SK-N-DZ (cell line): ENCODE data around the gene HSD17B13.
"Not testable (repeated sequence)": the region's sequence is repeated elsewhere in the genome, so short reads cannot be mapped to it uniquely, and the experiment has no call there.

Experiments used
- DNase-seq: peaks from one replicate; pipeline ENCODE4 v3.0.0-alpha.2; 2015; ENCODE audit warnings: low spot score

HSD17B13 gene

GRCh38 chr4:87316961-87317360 lies 5.7 kb downstream of the HSD17B13 start:
- no peak for DNase-seq

- not testable (repeated sequence) for DNase-seq
Measured at GRCh38 chr4:87315000-87315399, 7.7 kb downstream of the HSD17B13 start.

- DNase-seq, result no peak
Measured at GRCh38 chr4:87313756-87314155, 8.9 kb downstream of the HSD17B13 start.

GRCh38 chr4:87311684-87312083 lies 11.0 kb downstream of the HSD17B13 start:
- DNase-seq, result no peak

GRCh38 chr4:87310691-87311335 lies 11.9 kb downstream of the HSD17B13 start:
- DNase-seq, result no peak

GRCh38 chr4:87309625-87310024 lies 13.1 kb downstream of the HSD17B13 start:
- no peak for DNase-seq

GRCh38 chr4:87306056-87306455 lies 16.6 kb downstream of the HSD17B13 start:
- DNase-seq, result no peak

- no peak for DNase-seq
Measured at GRCh38 chr4:87305562-87305961, 17.1 kb downstream of the HSD17B13 start.

GRCh38 chr4:87304745-87305432 lies 17.8 kb downstream of the HSD17B13 start:
- DNase-seq, result no peak

- no peak for DNase-seq
Measured at GRCh38 chr4:87299898-87300297, 22.8 kb downstream of the HSD17B13 start.

GRCh38 chr4:87298362-87298761 lies 24.3 kb downstream of the HSD17B13 start:
- no peak for DNase-seq

- not testable (repeated sequence) for DNase-seq
Measured at GRCh38 chr4:87294911-87295310, 27.8 kb downstream of the HSD17B13 start.

- not testable (repeated sequence) for DNase-seq
Measured at GRCh38 chr4:87293889-87294288, 28.8 kb downstream of the HSD17B13 start.

- DNase-seq, result no peak
Measured at GRCh38 chr4:87286970-87287369, 35.7 kb downstream of the HSD17B13 start.

- not testable (repeated sequence) for DNase-seq
Measured at GRCh38 chr4:87284268-87284667, 38.4 kb downstream of the HSD17B13 start.

- no peak for DNase-seq
Measured at GRCh38 chr4:87283151-87283550, 39.5 kb downstream of the HSD17B13 start.

- DNase-seq, result no peak
Measured at GRCh38 chr4:87281603-87282002, 41.1 kb downstream of the HSD17B13 start.

GRCh38 chr4:87278335-87278794 lies 44.3 kb downstream of the HSD17B13 start:
- DNase-seq, result no peak

- no peak for DNase-seq
Measured at GRCh38 chr4:87275311-87275710, 47.4 kb downstream of the HSD17B13 start.

GRCh38 chr4:87274803-87275202 lies 47.9 kb downstream of the HSD17B13 start:
- no peak for DNase-seq

GRCh38 chr4:87274327-87274726 lies 48.4 kb downstream of the HSD17B13 start:
- no peak for DNase-seq

GRCh38 chr4:87270825-87271224 lies 51.9 kb downstream of the HSD17B13 start:
- no peak for DNase-seq

- DNase-seq, result peak; percentile 56
Measured at GRCh38 chr4:87270144-87270543, 52.5 kb downstream of the HSD17B13 start.
